Nucleus accumbens (tissue), 56 donors: ENCODE data around the gene KCNF1.
"Not testable (repeated sequence)": the region's sequence is repeated elsewhere in the genome, so short reads cannot be mapped to it uniquely, and the experiment has no call there.

Source experiments
- DNase-seq, 56 donors: peaks; one replicate each; lab custom pipeline; 2025; lab: John Stamatoyannopoulos, UW

The KCNF1 gene

GRCh38 chr2:10935366-10935918, 23.7 kb downstream of the KCNF1 start:
- DNase-seq = no peak

GRCh38 chr2:10935953-10936942, 24.5 kb downstream of the KCNF1 start:
- peak in 10 of 56 donors; percentile 29 to 55 (median 34) for DNase-seq

- DNase-seq = no peak
These were observed 27.3 kb downstream of the KCNF1 start for GRCh38 chr2:10939058-10939457.

- no peak for DNase-seq
These were observed 28.9 kb downstream of the KCNF1 start for GRCh38 chr2:10940596-10940995.

GRCh38 chr2:10941383-10941782, 29.6 kb downstream of the KCNF1 start:
- DNase-seq = no peak

- DNase-seq = no peak
These were observed 33.1 kb downstream of the KCNF1 start for GRCh38 chr2:10944799-10945198.

- DNase-seq = no peak
These were observed 34.7 kb downstream of the KCNF1 start for GRCh38 chr2:10946394-10946793.

- DNase-seq = peak in 20 of 56 donors; percentile 14 to 60 (median 36)
These were observed 35.3 kb downstream of the KCNF1 start for GRCh38 chr2:10947005-10947440.

GRCh38 chr2:10947446-10948187, 35.9 kb downstream of the KCNF1 start:
- DNase-seq = no peak

- DNase-seq = no peak
These were observed 36.4 kb downstream of the KCNF1 start for GRCh38 chr2:10948188-10948564.

- DNase-seq = no peak
These were observed 37.0 kb downstream of the KCNF1 start for GRCh38 chr2:10948606-10949230.

- DNase-seq = no peak
These were observed 38.1 kb downstream of the KCNF1 start for GRCh38 chr2:10949835-10950234.

- no peak for DNase-seq
These were observed 40.1 kb downstream of the KCNF1 start for GRCh38 chr2:10951558-10952414.

- DNase-seq = no peak
These were observed 42.7 kb downstream of the KCNF1 start for GRCh38 chr2:10954416-10954815.

GRCh38 chr2:10954856-10955818, 43.4 kb downstream of the KCNF1 start:
- DNase-seq = no peak

GRCh38 chr2:10956006-10956790, 44.5 kb downstream of the KCNF1 start:
- no peak for DNase-seq

- no peak for DNase-seq
These were observed 45.7 kb downstream of the KCNF1 start for GRCh38 chr2:10957391-10957790.

GRCh38 chr2:10958452-10958851, 46.7 kb downstream of the KCNF1 start:
- not testable (repeated sequence) for DNase-seq
